GM23338 (cell line): ENCODE data around the gene PEX10. TPM values are rescaled to one million over a fixed set of nuclear protein-coding genes. Genes with fewer than 3 reads are reported as not detected.

Experiments used
- ATAC-seq: fragments of 200-7000 bp; cut with Tn5 transposase; 3 replicates; pipeline ENCODE4 v1.9.1; 2020
- DNase-seq: peaks from one replicate; pipeline ENCODE4 v3.0.0-alpha.2; 2015; ENCODE audit warnings: low spot score
- H2AFZ ChIP-seq: fragments of 200-600 bp; sonication (generic); 2 replicates; pipeline ENCODE4 v1.8.0; 2016; ENCODE audit warnings: antibody characterized with exemption, mild to moderate bottlenecking, moderate library complexity
- H3F3A ChIP-seq: fragments of 200-600 bp; sonication (generic); replicated peaks from 2 replicates; pipeline ENCODE4 v1.8.0; 2017; ENCODE audit warnings: antibody characterized with exemption, mixed run types, low read depth
- H3K27ac ChIP-seq: fragments of 200-600 bp; sonication (generic); 2 replicates; pipeline ENCODE4 v1.6.1; 2016; ENCODE audit warnings: low read depth
- H3K27me3 ChIP-seq: fragments of 200-600 bp; sonication (generic); 2 replicates; pipeline ENCODE4 v1.8.0; 2016; ENCODE audit warnings: mild to moderate bottlenecking, mixed run types, moderate library complexity; ENCODE audit not compliant: insufficient read depth
- H3K36me3 ChIP-seq: fragments of 200-600 bp; sonication (generic); 2 replicates; pipeline ENCODE4 v1.8.0; 2016; ENCODE audit warnings: mild to moderate bottlenecking; ENCODE audit not compliant: insufficient read depth
- H3K4me1 ChIP-seq: fragments of 200-600 bp; sonication (generic); 2 replicates; pipeline ENCODE4 v1.8.0; 2016; ENCODE audit warnings: mild to moderate bottlenecking, moderate library complexity; ENCODE audit not compliant: insufficient read depth
- H3K4me2 ChIP-seq: fragments of 200-600 bp; sonication (generic); 2 replicates; pipeline ENCODE4 v1.7.1; 2017; ENCODE audit warnings: mixed run types
- H3K4me3 ChIP-seq: fragments of 200-600 bp; sonication (generic); 2 replicates; pipeline ENCODE4 v1.6.1; 2016; ENCODE audit warnings: mixed run types
- H3K79me2 ChIP-seq: fragments of 200-600 bp; sonication (generic); replicated peaks from 2 replicates; pipeline ENCODE4 v1.8.0; 2017; ENCODE audit warnings: mild to moderate bottlenecking; ENCODE audit not compliant: insufficient read depth
- H3K9me2 ChIP-seq: fragments of 200-600 bp; sonication (generic); 2 replicates; pipeline ENCODE4 v1.8.0; 2017; ENCODE audit not compliant: insufficient read depth
- H4K20me1 ChIP-seq: fragments of 200-600 bp; sonication (generic); replicated peaks from 2 replicates; pipeline ENCODE4 v1.8.0; 2017; ENCODE audit warnings: mild to moderate bottlenecking; ENCODE audit not compliant: insufficient read depth
- H3K27ac Mint-ChIP-seq: 2 replicates; pipeline ENCODE4 v1.8.0; 2020; ENCODE audit warnings: inconsistent platforms, mild to moderate bottlenecking, moderate library complexity, mixed read lengths
- H3K27me3 Mint-ChIP-seq: 3 replicates; pipeline ENCODE4 v1.8.0; 2022; ENCODE audit warnings: low read depth, mild to moderate bottlenecking, moderate library complexity, mixed read lengths, inconsistent platforms; ENCODE audit not compliant: insufficient read depth, poor library complexity
- H3K36me3 Mint-ChIP-seq: 3 replicates; pipeline ENCODE4 v1.8.0; 2021; ENCODE audit warnings: low read depth, mild to moderate bottlenecking, inconsistent platforms, moderate library complexity, mixed read lengths
- H3K4me1 Mint-ChIP-seq: 3 replicates; pipeline ENCODE4 v1.8.0; 2020; ENCODE audit warnings: mild to moderate bottlenecking, inconsistent platforms, mixed read lengths
- H3K4me3 Mint-ChIP-seq: 3 replicates; pipeline ENCODE4 v1.8.0; 2021; ENCODE audit warnings: moderate library complexity, mild to moderate bottlenecking, inconsistent platforms, mixed read lengths
- H3K9me3 Mint-ChIP-seq: 3 replicates; pipeline ENCODE4 v1.8.0; 2020; ENCODE audit warnings: moderate library complexity, mild to moderate bottlenecking, inconsistent platforms, mixed read lengths
- CREB1 ChIP-seq: fragments of 250-450 bp; sonication (Bioruptor Pico); IDR thresholded peaks from 2 replicates; pipeline ENCODE4 v1.5.0; 2020; ENCODE audit warnings: low read depth, mild to moderate bottlenecking, moderate library complexity
- EZH2 ChIP-seq: fragments of 200-600 bp; sonication (generic); IDR thresholded peaks from one replicate; pipeline ENCODE4 v1.8.0; 2017; ENCODE audit warnings: antibody characterized with exemption, mild to moderate bottlenecking, low read depth; ENCODE audit not compliant: unreplicated experiment
- JUNB ChIP-seq: IDR thresholded peaks from one replicate; pipeline ENCODE4 v1.6.1; 2016; ENCODE audit warnings: antibody characterized with exemption; ENCODE audit not compliant: unreplicated experiment
- STAT1 ChIP-seq: IDR thresholded peaks from one replicate; pipeline ENCODE4 v1.6.1; 2016; ENCODE audit warnings: antibody characterized with exemption; ENCODE audit not compliant: unreplicated experiment
- ZNF114 ChIP-seq: fragments of 250-450 bp; sonication (Bioruptor Pico); IDR thresholded peaks from 2 replicates; pipeline ENCODE4 v1.5.0; 2020; ENCODE audit warnings: mild to moderate bottlenecking, moderate library complexity
- ZNF331 ChIP-seq: fragments of 250-450 bp; sonication (Bioruptor Pico); IDR thresholded peaks from 2 replicates; pipeline ENCODE4 v1.5.0; 2020; ENCODE audit warnings: low read depth, mild to moderate bottlenecking, moderate library complexity
- polyA plus RNA-seq: library from polyadenylated mRNA; unstranded; fragments of >200 nt; fragmentation: Nextera tagmentation; extraction: Ambion mirVana; gene quantifications from 2 replicates; pipeline ENCODE4 v1.2.1, GENCODE V29; 2016
- total RNA-seq: library from RNA; depleted of rRNA; stranded (reverse); fragments of >200 nt; shearing (Covaris generic); gene quantifications from 2 replicates; pipeline ENCODE4 v1.2.3, GENCODE V29; 2014
- TF ChIP-seq, protein P1 (sequence below): fragments of 250-450 bp; sonication (Bioruptor Pico); IDR thresholded peaks from 2 replicates; pipeline ENCODE4 v1.5.0; 2020; ENCODE audit warnings: mild to moderate bottlenecking, moderate library complexity

Gene PEX10
- total and polyA plus RNA-seq, 2 experiments from 2014 or later = 15.0 to 53.9 TPM

DNA sequence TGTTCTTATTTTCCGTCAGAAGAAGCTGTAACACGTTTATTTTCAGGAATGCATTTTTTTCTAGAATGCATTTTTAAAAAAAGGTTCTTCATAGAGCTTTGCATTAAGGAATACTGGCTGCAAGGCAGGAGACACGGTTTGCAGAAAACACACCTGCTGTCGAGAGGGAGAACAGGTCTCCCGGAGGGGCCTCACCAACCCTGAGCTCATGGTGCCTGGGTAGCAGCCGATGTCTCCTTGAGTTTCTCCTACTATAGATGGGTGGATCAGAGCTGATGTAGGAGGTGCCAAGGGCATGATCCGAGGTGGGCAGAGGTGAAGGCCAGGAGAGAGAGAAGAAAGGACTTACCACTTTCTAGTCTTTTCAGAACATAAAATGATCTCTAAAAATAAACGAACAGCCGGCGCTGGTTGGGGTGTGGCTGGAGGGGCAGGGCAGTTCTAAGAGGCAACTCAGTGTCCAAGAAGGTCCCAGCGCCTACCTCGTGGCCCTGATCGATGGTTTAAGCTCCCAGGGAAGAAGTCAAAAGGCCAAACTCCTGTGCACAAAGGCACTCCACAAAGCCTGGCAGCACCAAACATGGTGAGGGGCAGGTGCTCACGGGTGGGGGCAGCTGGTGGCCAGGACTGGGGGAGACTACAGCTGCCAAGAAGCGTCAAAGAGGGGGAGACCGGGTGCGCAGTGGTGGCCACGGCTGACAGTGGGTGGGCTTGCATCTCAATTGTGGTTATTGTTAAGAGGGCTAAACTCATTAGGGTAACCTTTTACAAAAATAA is 33.2 kb downstream of the PEX10 start (continued):
- TF ChIP-seq, protein P1, sequence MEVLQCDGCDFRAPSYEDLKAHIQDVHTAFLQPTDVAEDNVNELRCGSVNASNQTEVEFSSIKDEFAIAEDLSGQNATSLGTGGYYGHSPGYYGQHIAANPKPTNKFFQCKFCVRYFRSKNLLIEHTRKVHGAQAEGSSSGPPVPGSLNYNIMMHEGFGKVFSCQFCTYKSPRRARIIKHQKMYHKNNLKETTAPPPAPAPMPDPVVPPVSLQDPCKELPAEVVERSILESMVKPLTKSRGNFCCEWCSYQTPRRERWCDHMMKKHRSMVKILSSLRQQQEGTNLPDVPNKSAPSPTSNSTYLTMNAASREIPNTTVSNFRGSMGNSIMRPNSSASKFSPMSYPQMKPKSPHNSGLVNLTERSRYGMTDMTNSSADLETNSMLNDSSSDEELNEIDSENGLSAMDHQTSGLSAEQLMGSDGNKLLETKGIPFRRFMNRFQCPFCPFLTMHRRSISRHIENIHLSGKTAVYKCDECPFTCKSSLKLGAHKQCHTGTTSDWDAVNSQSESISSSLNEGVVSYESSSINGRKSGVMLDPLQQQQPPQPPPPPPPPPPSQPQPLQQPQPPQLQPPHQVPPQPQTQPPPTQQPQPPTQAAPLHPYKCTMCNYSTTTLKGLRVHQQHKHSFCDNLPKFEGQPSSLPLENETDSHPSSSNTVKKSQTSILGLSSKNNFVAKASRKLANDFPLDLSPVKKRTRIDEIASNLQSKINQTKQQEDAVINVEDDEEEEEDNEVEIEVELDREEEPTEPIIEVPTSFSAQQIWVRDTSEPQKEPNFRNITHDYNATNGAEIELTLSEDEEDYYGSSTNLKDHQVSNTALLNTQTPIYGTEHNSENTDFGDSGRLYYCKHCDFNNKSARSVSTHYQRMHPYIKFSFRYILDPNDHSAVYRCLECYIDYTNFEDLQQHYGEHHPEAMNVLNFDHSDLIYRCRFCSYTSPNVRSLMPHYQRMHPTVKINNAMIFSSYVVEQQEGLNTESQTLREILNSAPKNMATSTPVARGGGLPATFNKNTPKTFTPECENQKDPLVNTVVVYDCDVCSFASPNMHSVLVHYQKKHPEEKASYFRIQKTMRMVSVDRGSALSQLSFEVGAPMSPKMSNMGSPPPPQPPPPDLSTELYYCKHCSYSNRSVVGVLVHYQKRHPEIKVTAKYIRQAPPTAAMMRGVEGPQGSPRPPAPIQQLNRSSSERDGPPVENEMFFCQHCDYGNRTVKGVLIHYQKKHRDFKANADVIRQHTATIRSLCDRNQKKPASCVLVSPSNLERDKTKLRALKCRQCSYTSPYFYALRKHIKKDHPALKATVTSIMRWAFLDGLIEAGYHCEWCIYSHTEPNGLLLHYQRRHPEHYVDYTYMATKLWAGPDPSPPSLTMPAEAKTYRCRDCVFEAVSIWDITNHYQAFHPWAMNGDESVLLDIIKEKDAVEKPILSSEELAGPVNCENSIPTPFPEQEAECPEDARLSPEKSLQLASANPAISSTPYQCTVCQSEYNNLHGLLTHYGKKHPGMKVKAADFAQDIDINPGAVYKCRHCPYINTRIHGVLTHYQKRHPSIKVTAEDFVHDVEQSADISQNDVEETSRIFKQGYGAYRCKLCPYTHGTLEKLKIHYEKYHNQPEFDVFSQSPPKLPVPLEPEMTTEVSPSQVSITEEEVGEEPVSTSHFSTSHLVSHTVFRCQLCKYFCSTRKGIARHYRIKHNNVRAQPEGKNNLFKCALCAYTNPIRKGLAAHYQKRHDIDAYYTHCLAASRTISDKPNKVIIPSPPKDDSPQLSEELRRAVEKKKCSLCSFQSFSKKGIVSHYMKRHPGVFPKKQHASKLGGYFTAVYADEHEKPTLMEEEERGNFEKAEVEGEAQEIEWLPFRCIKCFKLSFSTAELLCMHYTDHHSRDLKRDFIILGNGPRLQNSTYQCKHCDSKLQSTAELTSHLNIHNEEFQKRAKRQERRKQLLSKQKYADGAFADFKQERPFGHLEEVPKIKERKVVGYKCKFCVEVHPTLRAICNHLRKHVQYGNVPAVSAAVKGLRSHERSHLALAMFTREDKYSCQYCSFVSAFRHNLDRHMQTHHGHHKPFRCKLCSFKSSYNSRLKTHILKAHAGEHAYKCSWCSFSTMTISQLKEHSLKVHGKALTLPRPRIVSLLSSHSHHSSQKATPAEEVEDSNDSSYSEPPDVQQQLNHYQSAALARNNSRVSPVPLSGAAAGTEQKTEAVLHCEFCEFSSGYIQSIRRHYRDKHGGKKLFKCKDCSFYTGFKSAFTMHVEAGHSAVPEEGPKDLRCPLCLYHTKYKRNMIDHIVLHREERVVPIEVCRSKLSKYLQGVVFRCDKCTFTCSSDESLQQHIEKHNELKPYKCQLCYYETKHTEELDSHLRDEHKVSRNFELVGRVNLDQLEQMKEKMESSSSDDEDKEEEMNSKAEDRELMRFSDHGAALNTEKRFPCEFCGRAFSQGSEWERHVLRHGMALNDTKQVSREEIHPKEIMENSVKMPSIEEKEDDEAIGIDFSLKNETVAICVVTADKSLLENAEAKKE = no peak
- TF ChIP-seq JUNB = no peak

DNA sequence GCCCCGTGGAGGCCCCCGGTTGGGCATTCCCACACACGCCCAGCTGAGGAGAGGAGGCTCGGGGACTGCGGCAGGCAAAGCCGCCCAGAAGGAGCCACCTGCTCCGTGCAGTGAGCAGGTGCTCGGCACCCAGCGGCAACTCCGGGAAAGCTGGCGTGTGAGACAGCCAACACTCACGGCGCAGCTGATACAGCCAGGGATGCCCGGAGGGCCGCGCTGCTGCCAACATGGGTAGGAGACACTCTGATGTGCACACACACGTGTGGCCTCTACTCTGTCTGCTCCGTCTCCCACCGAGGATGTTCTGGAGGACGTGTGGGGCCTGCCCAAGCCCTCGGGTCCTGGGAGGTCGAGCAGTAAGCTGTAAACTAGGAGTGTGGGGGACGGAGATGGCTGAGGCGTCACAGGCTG is 33.9 kb downstream of the PEX10 start:
- Histone ChIP-seq H3F3A (no peaks in the 10 kb centered on the region), H3K4me1 (no peaks in the 10 kb centered on the region), H3K27me3 (no peaks in the 10 kb centered on the region), H2AFZ (no peak overlapping the region), H3K27ac (no peak overlapping the region), H4K20me1 (no peaks in the 10 kb centered on the region; the same call in 1 of the 2 replicates), H3K4me2 (no peak overlapping the region), H3K79me2 (no peaks in the 10 kb centered on the region), H3K36me3 (no peaks in the 10 kb centered on the region), H3K9me2 (no peaks in the 10 kb centered on the region), H3K4me3 (no peak overlapping the region)
- ATAC-seq = no peak
- no peak for DNase-seq
- H3K4me3 Mint-ChIP-seq = no peak overlapping the region
- H3K36me3 Mint-ChIP-seq = no peaks in the 10 kb centered on the region
- peaks cover 5% of the 10 kb centered on the region for H3K27me3 Mint-ChIP-seq
- H3K27ac Mint-ChIP-seq = no peak overlapping the region
- H3K4me1 Mint-ChIP-seq = no peaks in the 10 kb centered on the region
- no peaks in the 10 kb centered on the region for H3K9me3 Mint-ChIP-seq
- TF ChIP-seq JUNB (no peak), CREB1 (CRISPR knock-in tag) (no peak), ZNF114 (CRISPR knock-in tag) (no peak), EZH2 (no peak), STAT1 (no peak), ZNF331 (CRISPR knock-in tag) (no peak)
- TF ChIP-seq, protein P1 = no peak
